Measurements from ENCODE around the gene RPH3AL.

The RPH3AL gene

GRCh38 chr17:193841-194806 is 158.5 kb downstream of the RPH3AL start:
- Mint-ChIP-seq H3K4me3 (no peak overlapping the region), H3K27me3 (peaks cover 9 to 24% of the 10 kb centered on the region in 2 donors), H3K27ac (peak overlapping the region; percentile 72 to 88), H3K36me3 (ENCODE audit: insufficient read depth) (no peaks in the 10 kb centered on the region), H3K9me3 (no peaks in the 10 kb centered on the region), H3K4me1 (ENCODE audit: low read depth in 2 of 2) (no peaks in the 10 kb centered on the region)
- ATAC-seq (replicated peaks) (no peak), DNase-seq (no peak)

- H3K4me3 Mint-ChIP-seq = no peak overlapping the region
- ATAC-seq (replicated peaks) (no peak), DNase-seq (no peak)
- peaks cover 5 to 18% of the 10 kb centered on the region in 2 donors for H3K27me3 Mint-ChIP-seq
- no peaks in the 10 kb centered on the region for H3K36me3 Mint-ChIP-seq (ENCODE audit: insufficient read depth)
- H3K27ac Mint-ChIP-seq = peak overlapping the region; percentile 72 to 88
- H3K9me3 Mint-ChIP-seq = no peaks in the 10 kb centered on the region
- no peaks in the 10 kb centered on the region for H3K4me1 Mint-ChIP-seq (ENCODE audit: low read depth in 2 of 2)
Measured at GRCh38 chr17:193426-193810, 159.2 kb downstream of the RPH3AL start.

GRCh38 chr17:192666-193425 is 159.8 kb downstream of the RPH3AL start:
- no peaks in the 10 kb centered on the region for H3K36me3 Mint-ChIP-seq (ENCODE audit: insufficient read depth)
- ATAC-seq (replicated peaks) (no peak), DNase-seq (no peak)
- peaks cover 3 to 15% of the 10 kb centered on the region in 2 donors for H3K27me3 Mint-ChIP-seq
- no peaks in the 10 kb centered on the region for H3K4me1 Mint-ChIP-seq (ENCODE audit: low read depth in 2 of 2)
- no peaks in the 10 kb centered on the region for H3K9me3 Mint-ChIP-seq
- peak overlapping the region; percentile 72 to 88 for H3K27ac Mint-ChIP-seq
- no peak overlapping the region for H3K4me3 Mint-ChIP-seq

GRCh38 chr17:189444-189843 is 163.2 kb downstream of the RPH3AL start:
- peaks cover 23 to 30% of the 10 kb centered on the region in 2 donors for H3K27me3 Mint-ChIP-seq
- peaks cover 0 to 6% of the 10 kb centered on the region in 2 donors for H3K4me1 Mint-ChIP-seq (ENCODE audit: low read depth in 2 of 2)
- H3K27ac Mint-ChIP-seq = no peak overlapping the region
- H3K4me3 Mint-ChIP-seq = no peak overlapping the region
- no peak for ATAC-seq (replicated peaks)
- H3K9me3 Mint-ChIP-seq = no peaks in the 10 kb centered on the region
- H3K36me3 Mint-ChIP-seq (ENCODE audit: insufficient read depth) = no peaks in the 10 kb centered on the region
- DNase-seq = no peak

GRCh38 chr17:187130-187529 is 165.5 kb downstream of the RPH3AL start:
- H3K27me3 Mint-ChIP-seq = peaks cover 44 to 53% of the 10 kb centered on the region in 2 donors
- H3K27ac Mint-ChIP-seq = no peak overlapping the region
- peaks cover 0 to 8% of the 10 kb centered on the region in 2 donors for H3K4me1 Mint-ChIP-seq (ENCODE audit: low read depth in 2 of 2)
- peaks cover 5% of the 10 kb centered on the region for H3K36me3 Mint-ChIP-seq (ENCODE audit: insufficient read depth)
- ATAC-seq (replicated peaks) = no peak
- DNase-seq = no peak
- H3K4me3 Mint-ChIP-seq = no peak overlapping the region
- no peaks in the 10 kb centered on the region for H3K9me3 Mint-ChIP-seq

- Mint-ChIP-seq H3K36me3 (ENCODE audit: insufficient read depth) (peaks cover 5% of the 10 kb centered on the region), H3K9me3 (no peaks in the 10 kb centered on the region), H3K4me1 (ENCODE audit: low read depth in 2 of 2) (peaks cover 0 to 11% of the 10 kb centered on the region in 2 donors), H3K27me3 (peaks cover 47 to 58% of the 10 kb centered on the region in 2 donors), H3K27ac (no peak overlapping the region), H3K4me3 (peak overlapping the region in 1 of 2 donors; percentile 23)
- DNase-seq = no peak
- ATAC-seq (replicated peaks) = no peak
Measured at GRCh38 chr17:185445-186138, 167.0 kb downstream of the RPH3AL start.

- DNase-seq = no peak
- peaks cover 5% of the 10 kb centered on the region for H3K36me3 Mint-ChIP-seq (ENCODE audit: insufficient read depth)
- peaks cover 54 to 74% of the 10 kb centered on the region in 2 donors for H3K27me3 Mint-ChIP-seq
- H3K27ac Mint-ChIP-seq = no peak overlapping the region
- no peak overlapping the region for H3K4me3 Mint-ChIP-seq
- ATAC-seq (replicated peaks) = no peak
- no peaks in the 10 kb centered on the region for H3K9me3 Mint-ChIP-seq
- peaks cover 0 to 11% of the 10 kb centered on the region in 2 donors for H3K4me1 Mint-ChIP-seq (ENCODE audit: low read depth in 2 of 2)
Measured at GRCh38 chr17:183021-183420, 169.6 kb downstream of the RPH3AL start.

GRCh38 chr17:182050-182751 is 170.4 kb downstream of the RPH3AL start:
- H3K4me1 Mint-ChIP-seq (ENCODE audit: low read depth in 2 of 2) = peaks cover 0 to 11% of the 10 kb centered on the region in 2 donors
- peak overlapping the region; percentile 39 to 65 for H3K4me3 Mint-ChIP-seq
- H3K27ac Mint-ChIP-seq = no peak overlapping the region
- ATAC-seq (replicated peaks) (no peak), DNase-seq (no peak)
- peaks cover 55 to 80% of the 10 kb centered on the region in 2 donors for H3K27me3 Mint-ChIP-seq
- no peaks in the 10 kb centered on the region for H3K9me3 Mint-ChIP-seq
- H3K36me3 Mint-ChIP-seq (ENCODE audit: insufficient read depth) = peaks cover 5% of the 10 kb centered on the region

- Mint-ChIP-seq H3K27ac (no peak within 1 kb of the TSS), H3K4me1 (ENCODE audit: low read depth in 2 of 2) (peaks cover 0 to 11% of the 10 kb centered on the region in 2 donors), H3K4me3 (peak within 1 kb of the TSS; percentile 39 to 65), H3K36me3 (ENCODE audit: insufficient read depth) (peaks cover 5% of the 10 kb centered on the region), H3K9me3 (no peaks in the 10 kb centered on the region), H3K27me3 (peaks cover 53 to 76% of the 10 kb centered on the region in 2 donors)
- DNase-seq = no peak
- ATAC-seq (replicated peaks) = peak; percentile 40
Measured at GRCh38 chr17:181245-182049, 171.2 kb downstream of the RPH3AL start, which contains the start of gene DOC2B. Gene DOC2B, minus strand, starts transcription at chr17:181650. Its CDS starts 171 bp downstream, at chr17:181479.

- Mint-ChIP-seq H3K4me3 (no peak overlapping the region), H3K4me1 (ENCODE audit: low read depth in 2 of 2) (peaks cover 0 to 7% of the 10 kb centered on the region in 2 donors), H3K9me3 (no peaks in the 10 kb centered on the region), H3K27ac (no peak overlapping the region), H3K36me3 (ENCODE audit: insufficient read depth) (peaks cover 5% of the 10 kb centered on the region), H3K27me3 (peaks cover 44 to 67% of the 10 kb centered on the region in 2 donors)
- no peak for ATAC-seq (replicated peaks)
- no peak for DNase-seq
Measured at GRCh38 chr17:180381-181244, 172.0 kb downstream of the RPH3AL start.

GRCh38 chr17:179781-180380 is 172.7 kb downstream of the RPH3AL start:
- DNase-seq (no peak), ATAC-seq (replicated peaks) (no peak)
- Mint-ChIP-seq H3K9me3 (no peaks in the 10 kb centered on the region), H3K36me3 (ENCODE audit: insufficient read depth) (peaks cover 5% of the 10 kb centered on the region), H3K27me3 (peaks cover 37 to 60% of the 10 kb centered on the region in 2 donors), H3K4me3 (no peak overlapping the region), H3K4me1 (ENCODE audit: low read depth in 2 of 2) (peaks cover 0 to 5% of the 10 kb centered on the region in 2 donors), H3K27ac (no peak overlapping the region)

Measured in effector memory CD8-positive, alpha-beta T cell (primary cell).